Thoracic aorta (tissue), 2 donors: ENCODE results near the gene RGS14. TPM values are rescaled to one million over a fixed set of nuclear protein-coding genes. Genes with fewer than 3 reads are reported as not detected.

ENCODE experiments used
- ATAC-seq: fragments of 150-250 bp; one replicate; pipeline ENCODE4 v1.8.0; 2017; ENCODE audit warnings: low read depth; ENCODE audit not compliant: insufficient number of reproducible peaks, low FRiP score
- DNase-seq: peaks from one replicate; pipeline ENCODE4 v3.0.0-alpha.2; 2020; ENCODE audit warnings: low spot score
- H3K27ac ChIP-seq, 2 donors: fragments of 200-600 bp; sonication (generic); 1 replicate in 1 of 2; 2 replicates in 1 of 2; pipeline ENCODE4 v1.5.1; 2016; ENCODE audit warnings: mild to moderate bottlenecking in 2 of 2, moderate library complexity in 2 of 2
- H3K27me3 ChIP-seq: fragments of 200-600 bp; sonication (generic); replicated peaks from 2 replicates; pipeline ENCODE4 v1.6.0; 2016; ENCODE audit warnings: mild to moderate bottlenecking; ENCODE audit not compliant: insufficient read depth
- H3K36me3 ChIP-seq: fragments of 200-600 bp; sonication (generic); one replicate; pipeline ENCODE4 v1.5.1; 2016
- H3K4me1 ChIP-seq, 2 donors: fragments of 200-600 bp; sonication (generic); 1 replicate in 1 of 2; 2 replicates in 1 of 2; pipeline versions ENCODE4 v1.5.1 to v1.6.0; 2016; ENCODE audit warnings: low read depth in 2 of 2, mild to moderate bottlenecking in 1 of 2; ENCODE audit not compliant: control insufficient read depth in 1 of 2
- H3K4me3 ChIP-seq: fragments of 200-600 bp; sonication (generic); 2 replicates; pipeline ENCODE4 v1.5.1; 2016; ENCODE audit warnings: mild to moderate bottlenecking
- H3K9me3 ChIP-seq: fragments of 200-600 bp; sonication (generic); 2 replicates; pipeline ENCODE4 v1.5.1; 2016
- total RNA-seq, 2 donors: library from RNA; depleted of rRNA; stranded (reverse); fragments of >200 nt; gene quantifications; one replicate each; pipeline versions ENCODE4 v1.1.0 to v1.2.3, GENCODE V29; 2016
- TF ChIP-seq, protein P1 (sequence below): fragments of 200-600 bp; sonication (generic); IDR thresholded peaks from one replicate; pipeline ENCODE4 v1.5.1; 2019; ENCODE audit warnings: antibody characterized with exemption

Gene RGS14
- total RNA-seq, 2 donors from 2014 or later: 4.9 to 12.6 TPM

DNA sequence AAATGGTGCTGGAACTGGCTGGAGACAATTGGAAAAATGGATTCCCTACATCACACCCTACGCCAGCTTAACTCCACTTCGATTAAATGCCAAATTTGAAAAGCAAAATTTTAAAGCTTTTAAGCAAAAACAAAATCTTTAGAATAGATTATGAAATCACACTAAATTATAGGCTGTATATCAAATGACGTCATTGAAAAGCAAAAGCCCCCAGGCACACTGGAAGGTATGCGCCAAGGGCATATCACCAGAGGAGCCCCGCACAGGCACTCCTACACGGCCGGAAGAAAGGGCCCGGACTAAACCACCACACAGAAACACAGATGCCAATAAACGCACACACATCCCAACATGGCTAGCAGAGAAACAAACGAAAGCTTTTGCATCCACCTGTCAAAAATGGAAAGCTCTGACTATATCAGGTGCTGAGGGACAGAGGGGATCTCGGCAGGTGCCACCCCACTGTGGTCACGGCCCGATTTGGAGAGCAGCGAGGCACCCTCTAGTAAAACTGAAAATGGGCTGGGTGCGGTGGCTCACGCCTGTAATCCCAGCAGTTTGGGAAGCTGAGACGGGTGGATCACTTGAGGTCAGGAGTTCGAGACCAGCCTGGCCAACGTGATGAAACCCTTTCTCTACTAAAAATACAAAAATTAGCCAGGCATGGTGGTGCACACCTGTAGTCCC, 29.0 kb upstream of the RGS14 start:
- TF ChIP-seq, protein P1, sequence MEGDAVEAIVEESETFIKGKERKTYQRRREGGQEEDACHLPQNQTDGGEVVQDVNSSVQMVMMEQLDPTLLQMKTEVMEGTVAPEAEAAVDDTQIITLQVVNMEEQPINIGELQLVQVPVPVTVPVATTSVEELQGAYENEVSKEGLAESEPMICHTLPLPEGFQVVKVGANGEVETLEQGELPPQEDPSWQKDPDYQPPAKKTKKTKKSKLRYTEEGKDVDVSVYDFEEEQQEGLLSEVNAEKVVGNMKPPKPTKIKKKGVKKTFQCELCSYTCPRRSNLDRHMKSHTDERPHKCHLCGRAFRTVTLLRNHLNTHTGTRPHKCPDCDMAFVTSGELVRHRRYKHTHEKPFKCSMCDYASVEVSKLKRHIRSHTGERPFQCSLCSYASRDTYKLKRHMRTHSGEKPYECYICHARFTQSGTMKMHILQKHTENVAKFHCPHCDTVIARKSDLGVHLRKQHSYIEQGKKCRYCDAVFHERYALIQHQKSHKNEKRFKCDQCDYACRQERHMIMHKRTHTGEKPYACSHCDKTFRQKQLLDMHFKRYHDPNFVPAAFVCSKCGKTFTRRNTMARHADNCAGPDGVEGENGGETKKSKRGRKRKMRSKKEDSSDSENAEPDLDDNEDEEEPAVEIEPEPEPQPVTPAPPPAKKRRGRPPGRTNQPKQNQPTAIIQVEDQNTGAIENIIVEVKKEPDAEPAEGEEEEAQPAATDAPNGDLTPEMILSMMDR: no peak
- H3K4me3 ChIP-seq: no peak overlapping the region
- no peak for ATAC-seq
- no peak for DNase-seq
- H3K9me3 ChIP-seq: no peaks in the 10 kb centered on the region
- peaks cover 32% of the 10 kb centered on the region for H3K36me3 ChIP-seq
- H3K27ac ChIP-seq: no peak overlapping the region
- H3K27me3 ChIP-seq: no peaks in the 10 kb centered on the region
- H3K4me1 ChIP-seq: no peaks in the 10 kb centered on the region

DNA sequence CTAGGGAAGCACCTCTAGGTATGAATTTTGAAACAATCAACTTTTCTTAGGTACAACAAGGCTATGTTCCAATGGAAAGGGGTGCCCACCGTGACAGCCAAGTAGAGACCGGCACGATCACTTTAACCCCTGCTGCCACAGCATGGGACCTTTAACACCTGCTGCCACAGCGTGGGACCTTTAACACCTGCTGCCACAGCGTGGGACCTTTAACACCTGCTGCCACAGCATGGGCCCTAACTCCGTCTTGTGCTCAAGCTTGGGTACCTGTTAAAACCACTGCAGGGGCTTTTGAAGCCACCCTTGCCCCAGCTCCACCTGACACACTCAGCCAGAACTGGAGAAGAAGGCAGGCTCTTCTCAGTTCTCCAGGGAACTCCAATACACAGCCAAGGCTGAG, 27.8 kb upstream of the RGS14 start:
- no peaks in the 10 kb centered on the region for H3K9me3 ChIP-seq
- ATAC-seq (no peak), DNase-seq (no peak)
- TF ChIP-seq, protein P1: no peak
- H3K36me3 ChIP-seq: peaks cover 44% of the 10 kb centered on the region
- H3K4me1 ChIP-seq: no peaks in the 10 kb centered on the region
- no peak overlapping the region for H3K27ac ChIP-seq
- H3K4me3 ChIP-seq: no peak overlapping the region
- no peaks in the 10 kb centered on the region for H3K27me3 ChIP-seq

- Histone ChIP-seq H3K36me3 (peaks cover 57% of the 10 kb centered on the region), H3K4me1 (no peaks in the 10 kb centered on the region), H3K4me3 (no peak overlapping the region), H3K27ac (no peak overlapping the region), H3K9me3 (no peaks in the 10 kb centered on the region), H3K27me3 (no peaks in the 10 kb centered on the region)
- TF ChIP-seq, protein P1: no peak
- no peak for DNase-seq
- ATAC-seq: no peak
These were observed 26.5 kb upstream of the RGS14 start for GRCh38 chr5:177330991-177331842.

GRCh38 chr5:177332031-177332895, 25.5 kb upstream of the RGS14 start:
- DNase-seq: no peak
- TF ChIP-seq, protein P1: no peak
- H3K36me3 ChIP-seq: peaks cover 68% of the 10 kb centered on the region

DNA sequence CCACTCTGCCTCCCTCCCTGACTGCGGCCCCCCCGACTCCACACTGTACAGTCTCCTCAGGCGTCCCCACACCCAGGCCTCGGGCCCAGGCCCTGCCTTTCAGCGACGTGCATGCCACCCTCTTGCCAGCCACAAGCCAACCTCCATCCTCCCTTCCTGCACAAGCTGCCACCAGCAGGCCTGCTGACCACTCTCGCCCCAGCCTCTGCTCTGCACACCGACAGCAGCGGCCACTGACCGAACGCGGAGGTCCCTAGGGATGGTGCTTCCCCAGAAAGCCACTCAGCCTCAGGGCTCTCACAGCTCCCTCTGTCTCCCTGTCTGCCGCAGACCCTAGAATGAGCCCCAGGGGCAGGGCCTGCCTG, 24.8 kb upstream of the RGS14 start:
- Histone ChIP-seq H3K9me3 (no peaks in the 10 kb centered on the region), H3K27ac (no peak overlapping the region), H3K36me3 (peaks cover 73% of the 10 kb centered on the region), H3K4me3 (no peak overlapping the region), H3K4me1 (no peaks in the 10 kb centered on the region), H3K27me3 (no peaks in the 10 kb centered on the region)
- TF ChIP-seq, protein P1: no peak
- DNase-seq (no peak), ATAC-seq (no peak)

More at GRCh38 chr5:177332031-177332895, 25.5 kb upstream of the RGS14 start:
- H3K4me3 ChIP-seq: no peak overlapping the region
- no peaks in the 10 kb centered on the region for H3K27me3 ChIP-seq
- no peaks in the 10 kb centered on the region for H3K4me1 ChIP-seq
- H3K9me3 ChIP-seq: no peaks in the 10 kb centered on the region
- ATAC-seq: no peak
- no peak overlapping the region for H3K27ac ChIP-seq
